ENCODE results near the gene RABAC1.

RABAC1 gene

GRCh38 chr19:41913538-41914423, 45.3 kb downstream of the RABAC1 start:
- DNase-seq: no peak

- DNase-seq: no peak
Observed at GRCh38 chr19:41912899-41913537, 46.1 kb downstream of the RABAC1 start.

- DNase-seq: no peak
Observed at GRCh38 chr19:41911889-41912731, 47.0 kb downstream of the RABAC1 start.

- no peak for DNase-seq
Observed at GRCh38 chr19:41910992-41911888, 47.9 kb downstream of the RABAC1 start.

GRCh38 chr19:41910240-41910991, 48.7 kb downstream of the RABAC1 start:
- DNase-seq: no peak

GRCh38 chr19:41909706-41910105, 49.4 kb downstream of the RABAC1 start:
- no peak for DNase-seq

GRCh38 chr19:41908724-41909464, 50.2 kb downstream of the RABAC1 start:
- no peak for DNase-seq

- DNase-seq: no peak
Observed at GRCh38 chr19:41907994-41908615, 51.0 kb downstream of the RABAC1 start.

- no peak for DNase-seq
Observed at GRCh38 chr19:41906916-41907680, 52.0 kb downstream of the RABAC1 start.
